HG03469 (cell line): ENCODE results near the gene VWA5B2.
A peak's percentile ranks its signal among the peaks of the same experiment; 100 is the strongest.

Source experiments
- ATAC-seq: cut with Tn5 transposase; IDR thresholded peaks from one replicate; pipeline ENCODE4 v1.9.1; 2021; ENCODE audit warnings: mild to moderate bottlenecking, moderate library complexity, moderate number of reproducible peaks; ENCODE audit not compliant: unreplicated experiment

Gene VWA5B2

GRCh38 chr3:184229394-184230080, at the start of gene VWA5B2:
Gene VWA5B2, plus strand, starts transcription at chr3:184229585. Its CDS starts 944 bp downstream, at chr3:184230529.
- peak; percentile 62 for ATAC-seq

- no peak for ATAC-seq
These were observed 49.2 kb upstream of the VWA5B2 start for GRCh38 chr3:184180165-184180564.

- no peak for ATAC-seq
These were observed 47.8 kb upstream of the VWA5B2 start for GRCh38 chr3:184181596-184181995.

- no peak for ATAC-seq
These were observed 45.7 kb upstream of the VWA5B2 start for GRCh38 chr3:184183679-184184078.

- ATAC-seq = no peak
These were observed 44.7 kb upstream of the VWA5B2 start for GRCh38 chr3:184184546-184185230.

- ATAC-seq = peak; percentile 77
These were observed 43.8 kb upstream of the VWA5B2 start for GRCh38 chr3:184185461-184186183.

GRCh38 chr3:184186184-184186901, 43.0 kb upstream of the VWA5B2 start, which contains the start of gene ABCF3:
Gene ABCF3, plus strand, starts transcription at chr3:184186199. Its CDS starts 9 bp downstream, at chr3:184186208.
- peak; percentile 4 for ATAC-seq

- ATAC-seq = no peak
These were observed 42.5 kb upstream of the VWA5B2 start for GRCh38 chr3:184186902-184187207.

- no peak for ATAC-seq
These were observed 41.3 kb upstream of the VWA5B2 start for GRCh38 chr3:184188080-184188479.

- no peak for ATAC-seq
These were observed 40.0 kb upstream of the VWA5B2 start for GRCh38 chr3:184189421-184189820.

GRCh38 chr3:184192889-184193288, 36.5 kb upstream of the VWA5B2 start:
- no peak for ATAC-seq

- ATAC-seq = no peak
These were observed 35.3 kb upstream of the VWA5B2 start for GRCh38 chr3:184193991-184194539.

GRCh38 chr3:184196536-184196935, 32.8 kb upstream of the VWA5B2 start:
- no peak for ATAC-seq

- ATAC-seq = no peak
These were observed 30.9 kb upstream of the VWA5B2 start for GRCh38 chr3:184198509-184198908.

- no peak for ATAC-seq
These were observed 28.6 kb upstream of the VWA5B2 start for GRCh38 chr3:184200825-184201224.

GRCh38 chr3:184203526-184203925, 25.9 kb upstream of the VWA5B2 start:
- no peak for ATAC-seq

GRCh38 chr3:184209146-184209923, 20.1 kb upstream of the VWA5B2 start:
- ATAC-seq = no peak

- ATAC-seq = no peak
These were observed 18.1 kb upstream of the VWA5B2 start for GRCh38 chr3:184211297-184211696.

- ATAC-seq = no peak
These were observed 17.7 kb upstream of the VWA5B2 start for GRCh38 chr3:184211718-184212117.

GRCh38 chr3:184218814-184219213, 10.6 kb upstream of the VWA5B2 start:
- ATAC-seq = no peak
